HepG2 (cell line): Measurements from ENCODE around the gene MRPL27. TPM values are rescaled to one million over a fixed set of nuclear protein-coding genes. Genes with fewer than 3 reads are reported as not detected.

ENCODE experiments used
- BHLHE40 ChIP-seq: IDR thresholded peaks from 2 replicates; pipeline ENCODE4 v1.6.1; 2011; ENCODE audit warnings: low read length, improper control_type of control experiment
- E2F5 ChIP-seq: sonication (generic); formaldehyde crosslinking; conservative IDR thresholded peaks from 2 replicates; pipeline ENCODE4 v1.4.0; 2020; ENCODE audit warnings: missing genetic modification reagents
- GLI4 ChIP-seq: sonication (generic); formaldehyde crosslinking; IDR thresholded peaks from 2 replicates; pipeline ENCODE4 v1.5.1; 2020; ENCODE audit warnings: missing genetic modification reagents, mild to moderate bottlenecking, moderate library complexity, borderline replicate concordance
- GLMP ChIP-seq: sonication (generic); formaldehyde crosslinking; IDR thresholded peaks from 2 replicates; pipeline ENCODE4 v1.9.0; 2021; ENCODE audit warnings: missing genetic modification reagents, mild to moderate bottlenecking, borderline replicate concordance
- HMG20A ChIP-seq: IDR thresholded peaks from 2 replicates; pipeline ENCODE4 v1.6.1; 2016; ENCODE audit warnings: borderline replicate concordance
- HMGA1 ChIP-seq: sonication (generic); formaldehyde crosslinking; conservative IDR thresholded peaks from 2 replicates; pipeline ENCODE4 v1.4.0; 2020; ENCODE audit warnings: missing genetic modification reagents
- HNRNPL ChIP-seq: fragments of 200-400 bp; formaldehyde crosslinking; IDR thresholded peaks from 2 replicates; pipeline ENCODE4 v1.6.1; 2017; ENCODE audit warnings: mild to moderate bottlenecking, low read depth, low read length
- KAT7 ChIP-seq: IDR thresholded peaks from 2 replicates; pipeline ENCODE4 v1.6.1; 2018; ENCODE audit warnings: borderline replicate concordance, missing compliant biosample characterization
- MATR3 ChIP-seq: sonication (generic); formaldehyde crosslinking; IDR thresholded peaks from 2 replicates; pipeline ENCODE4 v1.4.0; 2020; ENCODE audit warnings: missing genetic modification reagents
- MXD3 ChIP-seq: IDR thresholded peaks from 2 replicates; pipeline ENCODE4 v1.6.1; 2016; ENCODE audit warnings: mild to moderate bottlenecking, missing biosample characterization, missing genetic modification reagents
- MXI1 ChIP-seq: IDR thresholded peaks from 3 replicates; pipeline ENCODE4 v1.6.1; 2012; ENCODE audit warnings: low read depth, low read length, inconsistent platforms, borderline replicate concordance
- THAP11 ChIP-seq: IDR thresholded peaks from 2 replicates; pipeline ENCODE4 v1.6.1; 2016; ENCODE audit warnings: missing biosample characterization, missing genetic modification reagents
- UBTF ChIP-seq: sonication (generic); formaldehyde crosslinking; IDR thresholded peaks from 2 replicates; pipeline ENCODE4 v1.4.0; 2020; ENCODE audit warnings: mild to moderate bottlenecking, missing genetic modification reagents
- XRCC5 ChIP-seq: fragments of 200-400 bp; formaldehyde crosslinking; optimal IDR thresholded peaks from 2 replicates; pipeline ENCODE3; 2017; ENCODE audit warnings: mild to moderate bottlenecking, low read length
- ZFP82 ChIP-seq: sonication (generic); formaldehyde crosslinking; IDR thresholded peaks from 2 replicates; pipeline ENCODE4 v1.5.1; 2020; ENCODE audit warnings: mild to moderate bottlenecking, missing genetic modification reagents, borderline replicate concordance
- ZMYM3 ChIP-seq: sonication (generic); formaldehyde crosslinking; IDR thresholded peaks from 2 replicates; pipeline ENCODE4 v1.5.1; 2020; ENCODE audit warnings: mild to moderate bottlenecking, missing genetic modification reagents
- ZNF44 ChIP-seq: sonication (generic); formaldehyde crosslinking; IDR thresholded peaks from 2 replicates; pipeline ENCODE4 v1.5.1; 2020; ENCODE audit warnings: mild to moderate bottlenecking, missing genetic modification reagents
- ZNF451 ChIP-seq: sonication (generic); formaldehyde crosslinking; IDR thresholded peaks from 2 replicates; pipeline ENCODE4 v1.5.0; 2020; ENCODE audit warnings: mild to moderate bottlenecking, missing genetic modification reagents
- ZNF691 ChIP-seq: sonication (generic); formaldehyde crosslinking; IDR thresholded peaks from 2 replicates; pipeline ENCODE4 v1.4.0; 2020; ENCODE audit warnings: missing genetic modification reagents, low read depth, mild to moderate bottlenecking, borderline replicate concordance
- ZNF772 ChIP-seq: sonication (generic); formaldehyde crosslinking; IDR thresholded peaks from 2 replicates; pipeline ENCODE4 v1.5.0; 2020; ENCODE audit warnings: mild to moderate bottlenecking, missing genetic modification reagents
- ZNF782 ChIP-seq: sonication (generic); formaldehyde crosslinking; IDR thresholded peaks from 2 replicates; pipeline ENCODE4 v1.4.0; 2020; ENCODE audit warnings: missing genetic modification reagents, mild to moderate bottlenecking, borderline replicate concordance
- ZNF891 ChIP-seq: sonication (generic); formaldehyde crosslinking; IDR thresholded peaks from 2 replicates; pipeline ENCODE4 v1.5.0; 2020; ENCODE audit warnings: mild to moderate bottlenecking, missing genetic modification reagents
- polyA plus RNA-seq, 8 experiments: library from polyadenylated mRNA; depleted of rRNA in 3 of 8; stranded (reverse) in 7 of 8; unstranded in 1 of 8; fragments of >200 nt; fragmentation: Illumina TruSeq in 4 of 8; extraction: Trizol in 4 of 8; gene quantifications; 2 replicates each; pipeline versions ENCODE4 v1.2.1 to v1.2.3, GENCODE V29; 2011 to 2016; ENCODE audit warnings: low read depth in 4 of 8, missing spikeins in 1 of 8, mixed read lengths in 1 of 8; ENCODE audit not compliant: insufficient read depth in 1 of 8
- total RNA-seq, 5 experiments: library from RNA; depleted of rRNA; stranded (reverse); fragments of >200 nt; fragmentation: Illumina TruSeq; extraction: Trizol; gene quantifications; 2 replicates each; pipeline ENCODE4 v1.2.3, GENCODE V29; 2016; ENCODE audit warnings: low read depth in 1 of 5
- TF ChIP-seq, protein P1 (sequence below): IDR thresholded peaks from 2 replicates; pipeline ENCODE4 v1.6.1; 2016

The MRPL27 gene
- total and polyA plus RNA-seq, 2 of the 13 experiments (the other 11 are each of a cell fraction or from before 2014, with no cell fraction given), result 137 to 217 TPM

DNA sequence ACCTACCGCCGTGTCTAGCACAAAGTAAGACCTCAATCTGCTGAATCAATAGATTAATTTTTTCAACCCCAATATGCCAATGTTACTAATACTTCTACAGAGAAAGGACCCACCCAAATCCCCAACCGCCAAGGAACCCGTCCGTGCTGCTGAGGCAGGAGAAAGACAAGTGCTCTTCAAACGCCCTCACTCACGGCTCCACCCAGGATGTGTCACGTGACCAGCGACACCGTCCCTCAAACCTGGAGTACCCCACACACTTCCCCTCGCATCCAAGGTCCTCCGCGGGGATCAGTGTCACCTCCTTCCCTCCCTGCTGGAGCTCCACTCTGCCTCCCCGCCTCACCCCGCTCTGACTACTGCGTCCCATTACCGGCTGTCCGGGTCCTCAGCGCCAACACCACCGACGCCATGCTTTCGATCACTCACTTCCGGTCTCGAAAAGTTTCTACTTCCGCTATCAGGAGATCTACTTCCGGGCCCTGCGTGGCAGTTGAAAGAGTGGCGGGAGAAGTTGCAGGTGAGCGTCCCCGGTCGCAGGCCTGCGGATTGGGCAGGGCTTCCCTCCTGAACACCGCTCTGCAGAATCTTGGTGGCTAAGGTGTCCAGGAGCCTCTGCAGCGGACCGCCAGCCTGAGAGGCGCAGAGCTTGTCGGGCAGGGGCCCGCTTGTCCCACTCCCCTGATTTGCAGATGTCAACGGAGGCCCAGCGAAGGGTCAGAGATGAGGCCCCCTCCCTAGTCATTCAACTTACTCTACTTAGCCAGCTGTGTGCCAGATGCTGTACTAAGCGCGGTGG lies at the start of gene MRPL27, which contains the start of gene EME1 (continued):
- TF ChIP-seq GLMP, result no peak
- TF ChIP-seq ZNF451 (CRISPR knock-in tag), result peak; percentile 88
- peak; percentile 98 for TF ChIP-seq E2F5 (CRISPR knock-in tag)
- TF ChIP-seq ZMYM3 (CRISPR knock-in tag), result peak; percentile 52; the same call in 1 of the 2 replicates
- TF ChIP-seq MATR3, result no peak
- TF ChIP-seq ZNF44 (CRISPR knock-in tag), result peak; percentile 93
- TF ChIP-seq ZNF772 (CRISPR knock-in tag), result peak; percentile 95
- TF ChIP-seq XRCC5, result peak; percentile 65
- TF ChIP-seq HMG20A (CRISPR knock-in tag), result 0 out of 2 replicates have a peak, but pooled peaks have one; percentile 44
- TF ChIP-seq THAP11, result peak; percentile 96
- TF ChIP-seq HNRNPL, result peak; percentile 61; the same call in 1 of the 2 replicates
- TF ChIP-seq MXI1, result peak; percentile 98
- TF ChIP-seq KAT7 (CRISPR knock-in tag), result peak; percentile 96
- TF ChIP-seq GLI4 (CRISPR knock-in tag), result no peak
- no peak for TF ChIP-seq HMGA1 (CRISPR knock-in tag)
- TF ChIP-seq MXD3 (CRISPR knock-in tag), result peak; percentile 94
- TF ChIP-seq ZNF691 (CRISPR knock-in tag), result peak; percentile 89; the same call in 1 of the 2 replicates
- TF ChIP-seq ZFP82 (CRISPR knock-in tag), result peak; percentile 93; the same call in 1 of the 2 replicates
- peak; percentile 96; the same call in 1 of the 2 replicates for TF ChIP-seq ZNF782
- peak; percentile 86 for TF ChIP-seq UBTF (CRISPR knock-in tag)
- TF ChIP-seq BHLHE40, result peak; percentile 95
- peak; percentile 98 for TF ChIP-seq ZNF891 (CRISPR knock-in tag)
- TF ChIP-seq, protein P1, sequence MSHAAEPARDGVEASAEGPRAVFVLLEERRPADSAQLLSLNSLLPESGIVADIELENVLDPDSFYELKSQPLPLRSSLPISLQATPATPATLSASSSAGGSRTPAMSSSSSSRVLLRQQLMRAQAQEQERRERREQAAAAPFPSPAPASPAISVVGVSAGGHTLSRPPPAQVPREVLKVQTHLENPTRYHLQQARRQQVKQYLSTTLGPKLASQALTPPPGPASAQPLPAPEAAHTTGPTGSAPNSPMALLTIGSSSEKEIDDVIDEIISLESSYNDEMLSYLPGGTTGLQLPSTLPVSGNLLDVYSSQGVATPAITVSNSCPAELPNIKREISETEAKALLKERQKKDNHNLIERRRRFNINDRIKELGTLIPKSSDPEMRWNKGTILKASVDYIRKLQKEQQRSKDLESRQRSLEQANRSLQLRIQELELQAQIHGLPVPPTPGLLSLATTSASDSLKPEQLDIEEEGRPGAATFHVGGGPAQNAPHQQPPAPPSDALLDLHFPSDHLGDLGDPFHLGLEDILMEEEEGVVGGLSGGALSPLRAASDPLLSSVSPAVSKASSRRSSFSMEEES (CRISPR knock-in tag), result peak; percentile 90
